NCI-H2227 treated with DMSO at 0.1 percent for 48 hours (cell line): ENCODE measurements around the gene KRTAP17-1.

Experiments used
- DNase-seq: peaks from one replicate; lab custom pipeline; 2025; lab: John Stamatoyannopoulos, UW

The KRTAP17-1 gene

GRCh38 chr17:41332239-41332638, 16.7 kb upstream of the KRTAP17-1 start:
- no peak for DNase-seq

GRCh38 chr17:41331606-41332005, 16.1 kb upstream of the KRTAP17-1 start:
- DNase-seq, result no peak

- peak; percentile 21 for DNase-seq
Observed at GRCh38 chr17:41329279-41329948, 13.9 kb upstream of the KRTAP17-1 start.

GRCh38 chr17:41328207-41328606, 12.7 kb upstream of the KRTAP17-1 start:
- no peak for DNase-seq

- no peak for DNase-seq
Observed at GRCh38 chr17:41327411-41328120, 12.1 kb upstream of the KRTAP17-1 start.

GRCh38 chr17:41326173-41327145, 10.9 kb upstream of the KRTAP17-1 start:
- DNase-seq, result no peak

- no peak for DNase-seq
Observed at GRCh38 chr17:41325611-41326010, 10.1 kb upstream of the KRTAP17-1 start.

- no peak for DNase-seq
Observed at GRCh38 chr17:41325126-41325525, 9.6 kb upstream of the KRTAP17-1 start.

- DNase-seq, result no peak
Observed at GRCh38 chr17:41324180-41325075, 8.9 kb upstream of the KRTAP17-1 start.

GRCh38 chr17:41322903-41323895, 7.7 kb upstream of the KRTAP17-1 start:
- no peak for DNase-seq

GRCh38 chr17:41322094-41322902, 6.8 kb upstream of the KRTAP17-1 start:
- DNase-seq, result peak; percentile 49

- no peak for DNase-seq
Observed at GRCh38 chr17:41318231-41318630, 2.7 kb upstream of the KRTAP17-1 start.

- DNase-seq, result no peak
Observed at GRCh38 chr17:41315814-41316445, 420 bp upstream of the KRTAP17-1 start.

- DNase-seq, result no peak
Observed at GRCh38 chr17:41311111-41311510, 4.4 kb downstream of the KRTAP17-1 start.

GRCh38 chr17:41308918-41309359, 6.6 kb downstream of the KRTAP17-1 start, which contains the start of gene KRTAP16-1:
Gene KRTAP16-1, minus strand, starts transcription at chr17:41309309. Its CDS starts 56 bp downstream, at chr17:41309253.
- DNase-seq, result no peak

- no peak for DNase-seq
Observed at GRCh38 chr17:41308251-41308917, 7.1 kb downstream of the KRTAP17-1 start.

- no peak for DNase-seq
Observed at GRCh38 chr17:41307647-41308046, 7.9 kb downstream of the KRTAP17-1 start.

- no peak for DNase-seq
Observed at GRCh38 chr17:41304091-41304490, 11.4 kb downstream of the KRTAP17-1 start.
